ENCODE results near the gene DUOXA1.

GRCh38 chr15:45157974-45158373 is 28.3 kb upstream of the DUOXA1 start:
- TF ChIP-seq CTCF (conservative IDR thresholded peaks at IDR 0.05; ENCODE audit: low read length): no peak
- TF ChIP-seq EZH2phosphoT487 (IDR thresholded peaks at IDR 0.05; ENCODE audit: borderline replicate concordance): no peak

All from Loucy (cell line).